ENCODE data around the gene KRTAP19-3. TPM values are rescaled to one million over a fixed set of nuclear protein-coding genes. Genes with fewer than 3 reads are reported as not detected.

The KRTAP19-3 gene
- total RNA-seq, 1 donor from 2014 or later = not detected

DNA sequence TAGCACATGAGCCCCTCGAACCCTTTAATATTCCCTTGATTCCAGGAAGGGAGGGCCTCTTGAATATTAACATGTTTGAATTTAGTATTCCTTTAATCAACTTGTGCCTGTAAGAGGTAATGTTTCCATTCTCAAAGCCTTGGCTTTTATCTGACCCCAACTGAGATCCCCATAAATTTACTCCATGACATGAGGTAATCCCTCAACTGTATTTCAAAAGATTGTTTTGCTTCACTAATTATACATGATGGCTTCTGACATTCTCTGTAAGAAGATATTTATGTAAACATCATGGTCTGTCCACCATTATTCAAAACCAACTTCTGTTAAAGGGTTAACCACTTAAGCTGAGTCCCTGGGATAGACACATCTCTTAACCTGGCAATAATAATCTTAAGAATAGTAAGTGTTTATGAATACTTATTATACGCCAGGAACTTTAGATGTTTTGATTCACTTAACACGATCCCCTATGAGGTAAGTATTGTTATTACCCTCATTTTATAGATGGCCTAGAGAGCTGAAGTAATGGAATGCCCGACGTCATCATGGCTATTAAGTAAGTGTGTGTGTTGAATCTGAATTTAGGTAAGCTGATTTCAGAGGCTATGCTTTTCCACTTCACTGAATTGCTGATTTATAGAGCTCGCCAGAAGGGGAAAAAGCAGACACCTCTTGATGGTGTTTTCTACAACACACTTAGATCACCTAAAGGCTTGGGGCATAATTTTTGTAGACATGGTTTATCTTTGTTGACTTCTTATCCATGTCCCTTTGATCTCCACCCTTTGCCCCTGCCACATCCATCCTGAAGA, 22.7 kb downstream of the KRTAP19-3 start:
- Histone ChIP-seq H3K36me3 (no peaks in the 10 kb centered on the region), H3K9me3 (no peaks in the 10 kb centered on the region), H3K4me1 (no peaks in the 10 kb centered on the region), H3K27ac (no peak overlapping the region), H3K27me3 (no peaks in the 10 kb centered on the region), H3K4me3 (no peak overlapping the region)
- TF ChIP-seq, protein P1, sequence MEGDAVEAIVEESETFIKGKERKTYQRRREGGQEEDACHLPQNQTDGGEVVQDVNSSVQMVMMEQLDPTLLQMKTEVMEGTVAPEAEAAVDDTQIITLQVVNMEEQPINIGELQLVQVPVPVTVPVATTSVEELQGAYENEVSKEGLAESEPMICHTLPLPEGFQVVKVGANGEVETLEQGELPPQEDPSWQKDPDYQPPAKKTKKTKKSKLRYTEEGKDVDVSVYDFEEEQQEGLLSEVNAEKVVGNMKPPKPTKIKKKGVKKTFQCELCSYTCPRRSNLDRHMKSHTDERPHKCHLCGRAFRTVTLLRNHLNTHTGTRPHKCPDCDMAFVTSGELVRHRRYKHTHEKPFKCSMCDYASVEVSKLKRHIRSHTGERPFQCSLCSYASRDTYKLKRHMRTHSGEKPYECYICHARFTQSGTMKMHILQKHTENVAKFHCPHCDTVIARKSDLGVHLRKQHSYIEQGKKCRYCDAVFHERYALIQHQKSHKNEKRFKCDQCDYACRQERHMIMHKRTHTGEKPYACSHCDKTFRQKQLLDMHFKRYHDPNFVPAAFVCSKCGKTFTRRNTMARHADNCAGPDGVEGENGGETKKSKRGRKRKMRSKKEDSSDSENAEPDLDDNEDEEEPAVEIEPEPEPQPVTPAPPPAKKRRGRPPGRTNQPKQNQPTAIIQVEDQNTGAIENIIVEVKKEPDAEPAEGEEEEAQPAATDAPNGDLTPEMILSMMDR (IDR thresholded peaks at IDR 0.05) = no peak
- intact Hi-C loops (cut with DNase I) = no loop called here
- no peak for DNase-seq (ENCODE audit: low spot score in 2 of 2)

DNA sequence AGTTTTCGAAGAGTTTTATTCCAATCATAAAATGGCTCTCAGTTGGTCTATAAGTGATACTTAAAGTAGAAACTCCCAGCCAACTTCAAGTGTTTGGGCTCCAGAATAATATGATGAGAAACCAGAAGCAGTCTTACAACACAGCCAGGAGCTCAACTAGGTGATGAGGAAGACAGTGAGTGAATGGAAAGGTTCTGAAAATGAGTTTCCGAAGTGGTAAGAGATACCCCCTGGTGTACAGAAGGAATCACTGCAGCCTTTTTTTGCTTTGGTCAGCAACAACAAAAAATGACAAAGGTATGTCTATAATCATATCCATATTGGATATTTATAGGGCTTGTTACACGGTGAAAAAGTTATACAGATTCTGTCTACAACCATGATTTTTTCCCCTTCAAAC, 28.1 kb downstream of the KRTAP19-3 start:
- Histone ChIP-seq H3K27ac (no peak overlapping the region), H3K27me3 (no peaks in the 10 kb centered on the region), H3K4me3 (no peak overlapping the region), H3K9me3 (no peaks in the 10 kb centered on the region), H3K36me3 (no peaks in the 10 kb centered on the region), H3K4me1 (no peaks in the 10 kb centered on the region)
- TF ChIP-seq, protein P1 (IDR thresholded peaks at IDR 0.05) = no peak
- no peak for DNase-seq (ENCODE audit: low spot score in 2 of 2)
- intact Hi-C loops (cut with DNase I) = no loop called here

DNA sequence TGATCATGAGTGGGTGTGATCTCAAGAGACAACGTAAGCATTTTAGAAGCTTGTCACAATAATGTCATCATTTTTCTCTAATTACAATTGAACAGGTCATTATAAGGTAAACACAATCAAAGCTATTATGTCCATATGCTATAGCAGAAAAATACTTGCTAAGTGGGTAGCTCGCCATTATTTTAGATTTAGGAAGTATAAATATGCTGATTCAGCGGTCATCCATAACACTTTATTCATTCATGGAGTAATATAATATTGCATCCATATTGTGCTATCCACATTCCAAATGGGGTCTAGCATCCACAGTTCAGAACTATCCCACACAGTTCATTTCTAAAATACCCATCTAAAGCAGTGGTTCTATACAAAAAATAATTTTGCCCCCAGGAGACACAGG, 43.3 kb downstream of the KRTAP19-3 start:
- intact Hi-C loops (cut with DNase I) = no loop called here
- no peak overlapping the region for H3K27ac ChIP-seq

DNA sequence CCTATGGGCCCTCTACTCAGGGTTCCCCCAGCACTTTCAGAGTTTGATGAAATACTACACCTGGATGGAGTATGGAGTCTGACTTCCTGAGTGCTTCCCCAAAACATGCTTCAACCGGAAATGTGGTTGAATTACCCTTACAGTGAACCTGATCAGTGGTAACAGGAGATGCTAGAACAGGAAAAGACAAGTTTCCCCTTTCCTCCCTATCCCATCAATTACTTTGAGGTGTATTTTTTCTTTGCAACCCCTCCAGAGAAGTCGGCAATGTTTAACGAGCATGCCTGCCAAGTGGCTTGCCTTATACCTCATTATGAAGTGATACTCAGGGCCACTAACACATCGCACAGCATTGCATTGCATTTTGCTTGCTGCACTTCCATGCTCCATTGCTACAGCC, 44.8 kb downstream of the KRTAP19-3 start:
- Histone ChIP-seq H3K9me3 (no peaks in the 10 kb centered on the region), H3K4me1 (no peaks in the 10 kb centered on the region), H3K27me3 (no peaks in the 10 kb centered on the region), H3K36me3 (no peaks in the 10 kb centered on the region), H3K4me3 (no peak overlapping the region), H3K27ac (no peak overlapping the region)
- intact Hi-C loops (cut with DNase I) = no loop called here
- TF ChIP-seq, protein P1 (IDR thresholded peaks at IDR 0.05) = no peak
- DNase-seq (ENCODE audit: low spot score in 2 of 2) = no peak

More for the DNA sequence above, 43.3 kb downstream of the KRTAP19-3 start:
- TF ChIP-seq, protein P1 (IDR thresholded peaks at IDR 0.05) = no peak
- H3K36me3 ChIP-seq = no peaks in the 10 kb centered on the region
- no peaks in the 10 kb centered on the region for H3K27me3 ChIP-seq
- H3K4me1 ChIP-seq = no peaks in the 10 kb centered on the region
- no peak for DNase-seq (ENCODE audit: low spot score in 2 of 2)
- no peaks in the 10 kb centered on the region for H3K9me3 ChIP-seq
- no peak overlapping the region for H3K4me3 ChIP-seq

DNA sequence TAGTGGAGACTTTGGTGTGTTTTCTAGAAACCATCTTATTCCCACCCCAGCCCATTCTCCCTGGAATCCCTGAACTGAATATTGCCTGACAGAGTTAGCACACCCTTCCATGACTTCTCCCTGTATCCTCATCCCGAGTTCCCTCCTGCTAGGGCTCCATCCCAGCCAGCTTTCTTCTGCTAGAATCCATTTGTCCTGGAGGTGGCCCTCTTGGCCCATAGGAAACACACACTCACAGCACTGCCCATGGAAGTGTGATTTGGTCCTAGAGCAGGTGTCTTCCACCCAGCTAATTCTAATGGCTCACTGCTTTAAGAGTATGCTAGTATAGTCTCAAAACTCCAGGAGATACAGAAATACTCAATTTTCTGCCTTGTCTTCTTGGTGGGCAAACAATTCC, 47.6 kb downstream of the KRTAP19-3 start:
- DNase-seq (ENCODE audit: low spot score in 2 of 2) = no peak
- Histone ChIP-seq H3K4me3 (no peak overlapping the region), H3K27me3 (no peaks in the 10 kb centered on the region), H3K4me1 (no peaks in the 10 kb centered on the region), H3K27ac (no peak overlapping the region), H3K9me3 (no peaks in the 10 kb centered on the region), H3K36me3 (no peaks in the 10 kb centered on the region)
- TF ChIP-seq, protein P1 (IDR thresholded peaks at IDR 0.05) = no peak
- intact Hi-C loops (cut with DNase I) = no loop called here
